HEK293 (cell line): ENCODE data around the gene DCHS2.

Experiments used
- ZNF121 ChIP-seq: fragments of 450-650 bp; formaldehyde crosslinking; IDR thresholded peaks from 2 replicates; pipeline ENCODE4 v1.5.1; 2016; ENCODE audit warnings: missing biosample characterization, missing genetic modification characterization
- ZNF23 ChIP-seq: fragments of 450-650 bp; formaldehyde crosslinking; IDR thresholded peaks from 2 replicates; pipeline ENCODE4 v1.5.1; 2016; ENCODE audit warnings: missing biosample characterization, missing genetic modification characterization, borderline replicate concordance
- ZNF558 ChIP-seq: fragments of 450-650 bp; formaldehyde crosslinking; IDR thresholded peaks from 2 replicates; pipeline ENCODE4 v1.5.1; 2016; ENCODE audit warnings: missing biosample characterization, missing genetic modification characterization
- ZNF621 ChIP-seq: fragments of 450-650 bp; formaldehyde crosslinking; IDR thresholded peaks from 2 replicates; pipeline ENCODE4 v1.5.1; 2017; ENCODE audit warnings: missing biosample characterization, missing genetic modification characterization
- TF ChIP-seq, protein P1 (sequence below): fragments of 450-650 bp; formaldehyde crosslinking; IDR thresholded peaks from 2 replicates; pipeline ENCODE4 v1.5.1; 2016; ENCODE audit warnings: missing biosample characterization, missing genetic modification characterization

DNA sequence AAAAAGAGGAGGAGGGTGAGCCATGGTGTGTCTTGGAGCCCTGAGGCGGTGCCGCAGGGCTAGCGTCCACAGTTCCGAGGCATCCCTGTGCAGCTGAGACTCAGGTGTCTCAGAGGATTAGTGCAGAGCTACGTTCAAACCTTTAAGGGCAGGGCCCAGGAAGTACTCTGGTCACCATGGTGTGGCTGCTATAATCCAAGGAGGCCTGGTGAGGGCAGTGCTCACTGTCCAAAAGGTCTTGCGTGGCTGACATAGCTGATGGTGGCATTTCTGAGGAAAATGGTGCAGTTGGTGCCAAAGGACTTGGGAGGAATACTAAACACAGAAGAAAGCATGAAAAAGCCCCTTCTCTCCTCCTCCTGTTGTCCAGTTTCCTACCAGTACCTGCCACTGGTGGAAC, 146.9 kb downstream of the DCHS2 start:
- TF ChIP-seq ZNF121 (tag by site-specific recombination) (no peak), ZNF558 (tag by site-specific recombination) (no peak), ZNF621 (tag by site-specific recombination) (no peak), ZNF23 (tag by site-specific recombination) (no peak)
- TF ChIP-seq, protein P1, sequence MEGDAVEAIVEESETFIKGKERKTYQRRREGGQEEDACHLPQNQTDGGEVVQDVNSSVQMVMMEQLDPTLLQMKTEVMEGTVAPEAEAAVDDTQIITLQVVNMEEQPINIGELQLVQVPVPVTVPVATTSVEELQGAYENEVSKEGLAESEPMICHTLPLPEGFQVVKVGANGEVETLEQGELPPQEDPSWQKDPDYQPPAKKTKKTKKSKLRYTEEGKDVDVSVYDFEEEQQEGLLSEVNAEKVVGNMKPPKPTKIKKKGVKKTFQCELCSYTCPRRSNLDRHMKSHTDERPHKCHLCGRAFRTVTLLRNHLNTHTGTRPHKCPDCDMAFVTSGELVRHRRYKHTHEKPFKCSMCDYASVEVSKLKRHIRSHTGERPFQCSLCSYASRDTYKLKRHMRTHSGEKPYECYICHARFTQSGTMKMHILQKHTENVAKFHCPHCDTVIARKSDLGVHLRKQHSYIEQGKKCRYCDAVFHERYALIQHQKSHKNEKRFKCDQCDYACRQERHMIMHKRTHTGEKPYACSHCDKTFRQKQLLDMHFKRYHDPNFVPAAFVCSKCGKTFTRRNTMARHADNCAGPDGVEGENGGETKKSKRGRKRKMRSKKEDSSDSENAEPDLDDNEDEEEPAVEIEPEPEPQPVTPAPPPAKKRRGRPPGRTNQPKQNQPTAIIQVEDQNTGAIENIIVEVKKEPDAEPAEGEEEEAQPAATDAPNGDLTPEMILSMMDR = no peak
